SK-N-DZ (cell line): Measurements from ENCODE around the gene USP10.
A peak's percentile ranks its signal among the peaks of the same experiment; 100 is the strongest.

Experiments
- DNase-seq: peaks from one replicate; pipeline ENCODE4 v3.0.0-alpha.2; 2015; ENCODE audit warnings: low spot score

USP10 gene

GRCh38 chr16:84821728-84822689 is 122.2 kb downstream of the USP10 start:
- no peak for DNase-seq

- no peak for DNase-seq
Measured at GRCh38 chr16:84822990-84823389, 123.2 kb downstream of the USP10 start.

- no peak for DNase-seq
Measured at GRCh38 chr16:84823484-84823883, 123.7 kb downstream of the USP10 start.

GRCh38 chr16:84823926-84824325 is 124.1 kb downstream of the USP10 start:
- no peak for DNase-seq

DNA sequence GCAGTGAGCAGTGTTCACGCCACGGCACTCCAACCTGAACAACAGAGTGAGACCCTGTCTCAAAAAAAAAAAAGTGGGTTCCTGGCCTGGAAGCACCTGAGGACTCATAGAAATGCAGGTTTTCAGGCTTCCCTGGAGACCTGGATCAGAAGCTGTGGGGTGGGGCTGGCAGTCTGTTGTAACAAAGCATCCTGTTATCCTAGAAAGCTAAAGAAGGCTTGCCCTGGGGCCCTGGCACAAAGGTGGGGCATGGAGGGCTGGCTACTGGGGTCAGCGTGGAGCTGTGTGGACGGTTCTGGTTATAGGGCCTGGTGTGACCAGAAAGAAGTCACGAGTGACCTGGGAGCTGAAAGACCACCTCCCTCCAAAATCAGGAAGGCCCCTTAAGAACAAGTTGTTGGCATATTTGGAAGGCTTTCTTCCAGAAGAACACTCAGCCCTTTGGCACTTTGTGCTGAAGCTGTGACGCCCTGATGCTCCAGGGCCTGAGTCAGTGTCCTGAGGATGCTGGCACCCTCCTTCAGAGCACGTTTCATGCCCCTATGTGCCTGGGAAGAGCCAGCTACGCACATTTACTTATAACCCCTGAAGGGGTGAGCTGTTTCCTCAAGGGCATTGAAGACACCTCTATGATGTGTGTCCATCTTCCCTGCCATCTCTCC is 126.2 kb downstream of the USP10 start:
- no peak for DNase-seq

DNA sequence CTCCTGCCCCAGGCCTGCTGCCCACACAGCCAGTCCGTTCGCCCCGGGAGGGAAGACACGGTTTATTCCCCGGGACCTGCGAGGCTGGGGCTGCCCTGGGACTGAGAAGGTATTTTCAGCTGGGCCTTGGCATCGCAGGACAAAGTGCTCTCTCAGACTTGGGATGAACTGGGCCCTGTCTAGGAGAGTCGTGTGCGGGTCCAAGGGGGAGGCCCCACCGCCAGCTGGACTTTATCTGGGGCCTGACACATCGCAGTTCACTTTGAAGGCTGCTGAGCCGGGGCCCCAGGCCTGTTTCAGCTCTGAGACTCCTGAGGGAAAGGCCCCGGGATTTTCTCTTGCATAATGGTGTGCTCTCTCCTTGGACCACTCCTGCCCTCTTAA is 126.8 kb downstream of the USP10 start:
- DNase-seq = peak; percentile 56

- peak; percentile 81 for DNase-seq
Measured at GRCh38 chr16:84827131-84827574, 127.4 kb downstream of the USP10 start.

DNA sequence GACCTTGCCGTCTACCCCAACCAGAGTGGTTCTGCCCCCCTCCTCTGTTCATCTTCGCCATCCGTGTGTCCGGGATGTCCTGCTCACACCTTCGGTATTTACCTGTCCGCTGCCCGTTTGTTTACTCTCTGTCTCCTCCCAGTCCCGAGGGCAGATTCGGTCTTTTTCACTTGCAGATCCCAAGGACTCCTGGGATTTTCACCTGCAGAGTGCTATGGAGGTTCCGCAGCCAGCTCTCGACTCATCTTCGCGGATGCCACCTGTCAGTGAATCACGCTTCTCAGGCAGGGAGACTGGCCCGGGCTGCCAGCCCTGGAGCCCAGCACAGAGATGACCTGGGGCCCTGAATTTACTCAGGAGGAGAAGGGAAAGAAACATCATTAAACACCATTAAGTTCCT is 128.1 kb downstream of the USP10 start:
- no peak for DNase-seq

- no peak for DNase-seq
Measured at GRCh38 chr16:84828322-84828721, 128.5 kb downstream of the USP10 start.
